Activated CD8-positive, alpha-beta memory T cell treated with anti-CD3 and anti-CD28 coated beads, Interleukin-2, amount 50 U/mL, for 1 hour (primary cell): ENCODE data around the gene RNF19B.

Experiments
- DNase-seq: peaks from one replicate; pipeline ENCODE4 v3.0.0-alpha.2; 2020; ENCODE audit errors: extremely low read depth

Gene RNF19B

DNA sequence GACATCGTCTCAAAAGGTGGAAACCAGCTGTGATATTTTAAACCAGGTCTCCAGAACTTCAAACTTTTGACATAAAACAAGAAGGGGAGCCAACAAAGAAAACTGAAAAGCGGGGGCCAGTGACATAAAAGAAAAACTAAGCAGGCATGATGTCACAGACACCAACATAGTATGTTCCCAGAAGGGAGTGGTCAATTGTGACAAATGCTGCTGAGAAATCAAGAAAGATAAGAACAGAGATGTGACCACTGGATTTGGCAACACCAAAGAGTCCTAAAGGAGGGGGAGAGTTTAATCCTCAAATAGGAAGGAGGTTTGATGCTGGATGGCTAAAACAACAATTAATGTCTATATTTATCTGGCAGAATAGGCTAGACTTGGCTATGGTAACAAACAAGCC, 2.3 kb upstream of the RNF19B start:
- no peak for DNase-seq

DNA sequence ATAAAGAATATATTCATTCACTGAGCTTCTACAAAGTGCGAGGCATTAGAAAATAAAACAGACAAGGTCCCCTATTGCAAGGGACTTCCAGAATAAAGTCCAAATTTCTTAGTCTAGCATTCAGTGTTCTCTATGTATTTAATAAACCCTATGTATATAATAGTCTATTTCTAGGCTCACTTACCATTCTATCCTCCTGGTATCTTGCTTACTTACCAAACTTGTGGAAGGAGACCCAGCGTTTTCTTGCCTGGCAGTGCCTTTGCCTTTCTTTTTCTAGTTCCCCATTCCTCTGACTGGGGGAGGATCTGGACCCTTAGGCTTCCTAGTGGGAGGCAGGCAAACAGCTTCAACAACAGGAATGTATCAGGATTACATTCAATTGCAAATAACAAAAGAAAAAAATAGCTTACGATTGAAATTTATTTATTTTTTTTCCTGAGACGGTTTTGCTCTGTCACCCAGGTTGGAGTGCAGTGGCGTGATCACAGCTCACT, 690 bp upstream of the RNF19B start:
- DNase-seq, result no peak

DNA sequence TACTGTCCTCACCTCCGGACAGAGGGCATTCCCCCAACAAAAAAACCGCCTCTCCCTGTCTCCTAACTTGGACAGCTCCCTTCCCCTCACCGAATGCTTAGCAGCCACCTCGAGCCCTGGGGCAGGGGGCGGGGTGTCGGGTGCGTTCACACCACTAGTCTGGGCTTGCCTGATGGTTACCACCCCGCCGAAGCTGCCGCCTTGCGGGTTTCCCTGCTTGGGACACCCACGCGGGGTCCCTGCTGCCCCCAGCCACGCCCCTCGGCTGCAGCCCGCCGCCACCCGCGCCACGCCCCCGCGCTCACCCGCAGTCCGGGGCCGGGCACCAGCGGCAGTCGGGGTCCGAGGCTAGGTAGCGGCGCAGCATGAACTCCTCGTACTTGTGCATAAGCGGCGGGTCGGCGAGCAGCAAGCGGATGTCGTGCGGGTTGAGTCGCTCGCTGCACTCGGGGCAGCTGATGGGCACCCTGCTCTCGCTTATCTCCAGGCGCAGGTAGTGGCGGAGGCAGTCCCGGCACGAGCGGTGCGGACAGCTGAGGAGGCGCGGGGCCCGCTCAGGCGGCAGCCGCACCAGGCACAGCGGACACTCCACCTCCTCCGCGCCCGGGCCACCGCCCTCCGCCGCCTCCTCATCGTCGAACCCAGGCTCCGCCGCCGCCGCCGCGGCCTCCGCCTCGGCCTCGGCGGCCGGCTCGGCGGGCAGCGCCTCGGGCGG, 706 bp downstream of the RNF19B start:
- DNase-seq, result no peak

DNA sequence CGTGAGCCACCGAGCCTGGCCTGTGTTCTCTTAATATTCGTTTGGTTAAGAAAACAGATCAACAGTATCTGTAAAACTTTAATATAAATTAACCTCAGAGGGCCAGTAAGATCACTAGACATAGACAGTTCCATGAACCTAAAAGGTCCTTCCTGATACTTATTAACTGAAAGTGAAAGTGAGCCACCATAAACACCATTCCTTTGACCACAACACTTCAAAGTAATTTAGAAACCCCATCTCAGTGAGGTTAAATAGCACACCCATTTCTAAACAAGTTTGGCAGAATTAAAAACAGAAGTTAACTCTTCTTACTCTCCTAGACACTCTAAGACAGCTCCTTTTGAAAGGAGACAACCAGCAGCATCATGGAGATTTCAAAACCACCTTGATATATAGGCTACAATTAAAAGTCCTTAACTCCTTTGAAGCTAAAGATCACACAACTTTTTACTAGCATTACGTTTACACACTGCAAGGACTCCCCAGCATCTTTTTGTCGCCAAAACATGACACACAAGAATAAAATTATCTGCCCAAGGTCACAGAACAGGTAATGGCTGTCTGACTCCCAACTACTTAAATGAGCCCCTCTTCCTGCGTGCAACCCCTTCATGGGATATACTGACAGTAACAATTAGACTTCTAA, 2.2 kb downstream of the RNF19B start:
- no peak for DNase-seq

DNA sequence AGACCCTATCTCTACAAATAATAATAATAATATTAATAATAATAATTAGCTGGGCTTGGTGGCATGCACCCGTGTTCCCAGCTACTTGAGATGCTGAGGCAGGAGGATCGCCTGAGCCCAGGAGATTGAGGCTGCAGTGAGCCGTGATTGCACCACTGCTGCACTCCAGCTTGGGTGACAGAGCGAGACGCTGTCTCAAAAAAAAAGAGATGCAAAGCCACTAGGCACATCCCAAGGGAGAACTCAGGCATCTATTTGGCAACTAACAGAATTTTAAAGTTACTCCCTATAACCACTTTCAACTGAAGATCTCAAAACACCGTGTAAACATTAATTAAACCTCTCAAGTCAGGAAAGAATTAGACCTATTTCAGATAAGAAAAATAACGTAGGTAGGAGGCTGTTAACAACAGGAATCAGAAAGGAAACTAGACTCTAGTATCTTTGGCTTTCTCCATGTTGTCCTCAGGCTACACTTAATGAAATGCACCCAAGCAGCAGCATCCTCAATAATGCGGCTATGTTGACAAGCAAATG, 3.7 kb downstream of the RNF19B start:
- DNase-seq, result no peak

DNA sequence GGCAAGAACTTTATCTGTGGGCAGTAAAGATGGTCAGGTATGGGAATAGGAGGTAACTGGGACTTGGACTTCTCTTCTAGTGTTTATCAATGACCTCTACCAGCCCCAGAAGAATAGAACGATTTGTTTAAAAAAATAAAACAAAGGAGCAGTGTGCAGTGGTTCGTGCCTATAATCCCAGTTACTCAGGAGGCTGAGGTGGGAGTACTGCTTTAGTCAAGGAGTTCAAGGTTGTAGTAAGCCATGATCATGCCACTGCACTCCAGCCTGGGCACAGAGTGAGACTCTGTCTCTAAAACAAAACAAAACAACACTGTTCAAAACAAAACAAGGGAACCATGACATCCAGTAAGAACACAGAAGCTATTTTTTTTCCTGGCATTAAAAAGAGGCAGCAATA, 4.3 kb downstream of the RNF19B start:
- no peak for DNase-seq

DNA sequence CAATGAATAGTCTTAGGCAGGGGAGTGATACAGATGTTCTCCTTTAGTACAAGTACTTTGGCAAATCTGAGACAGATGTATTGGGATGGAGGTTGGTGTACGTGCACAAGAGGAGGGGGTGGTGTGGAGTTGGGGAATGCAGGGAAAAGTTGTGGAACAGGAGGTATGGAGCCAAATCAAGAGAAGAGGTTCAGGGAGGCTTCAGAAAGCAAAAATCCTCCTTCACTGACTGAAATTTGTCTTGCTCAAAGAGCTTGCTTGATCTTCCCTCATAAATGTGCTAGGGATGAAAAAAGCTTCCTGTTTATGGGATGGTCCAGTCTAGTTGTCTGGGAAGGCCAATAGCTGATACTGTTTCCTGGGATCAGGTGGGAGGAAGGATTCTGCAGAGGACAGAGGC, 5.8 kb downstream of the RNF19B start:
- no peak for DNase-seq

DNA sequence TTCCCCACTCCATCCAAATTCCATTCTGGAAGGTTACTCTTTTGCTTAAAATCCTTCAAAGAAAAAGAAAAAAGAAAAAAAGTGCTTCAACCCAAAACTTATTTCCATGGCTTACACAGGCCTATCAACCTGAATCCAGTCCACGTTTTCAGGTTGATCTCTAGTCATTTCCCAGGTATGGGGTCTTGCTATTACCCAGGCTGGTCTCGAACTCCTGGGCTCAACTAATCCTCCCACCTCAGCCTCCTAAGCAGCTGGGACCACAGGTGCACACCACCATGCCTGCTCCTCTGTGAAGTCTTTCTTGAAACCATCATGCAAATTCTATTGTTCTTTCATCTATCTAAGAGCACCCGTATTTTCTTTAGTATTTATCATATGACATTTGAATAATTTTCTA, 7.6 kb downstream of the RNF19B start:
- DNase-seq, result no peak

DNA sequence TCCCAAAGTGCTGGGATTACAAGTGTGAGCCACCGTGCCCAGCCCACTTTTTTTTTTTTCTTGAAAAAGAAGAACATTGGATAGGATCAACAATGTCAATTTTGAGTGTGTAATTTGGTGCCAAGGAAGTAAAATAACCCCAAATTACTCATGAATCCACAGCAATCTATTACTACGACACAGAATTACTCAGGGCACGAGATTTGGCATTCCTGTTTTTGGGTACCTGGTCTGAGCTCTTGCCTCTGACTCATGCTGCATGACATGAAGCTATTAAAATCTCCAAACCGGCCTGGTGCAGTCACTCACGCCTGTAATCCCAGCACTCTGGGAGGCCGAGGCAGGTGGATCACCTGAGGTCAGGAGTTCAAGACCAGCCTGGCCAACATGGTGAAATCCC, 10.4 kb downstream of the RNF19B start:
- DNase-seq, result no peak

DNA sequence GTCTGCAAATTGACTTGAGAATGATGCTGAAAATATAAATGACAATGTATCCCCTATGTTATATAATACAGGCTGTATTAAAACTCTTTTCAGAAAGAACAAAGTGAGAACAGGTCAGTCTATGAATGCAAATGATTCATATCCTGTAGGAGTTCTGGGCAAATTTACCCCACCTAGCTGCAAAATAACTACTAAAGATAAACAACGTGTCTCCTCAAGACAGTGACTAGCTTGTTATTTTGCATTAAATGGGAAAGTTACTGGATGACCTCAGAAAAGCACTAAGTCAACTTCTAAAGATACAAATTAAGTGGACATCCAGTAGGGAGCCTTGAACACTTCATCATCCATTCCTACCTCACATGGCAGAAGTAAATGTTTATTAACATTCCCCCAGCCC, 11.1 kb downstream of the RNF19B start:
- no peak for DNase-seq

DNA sequence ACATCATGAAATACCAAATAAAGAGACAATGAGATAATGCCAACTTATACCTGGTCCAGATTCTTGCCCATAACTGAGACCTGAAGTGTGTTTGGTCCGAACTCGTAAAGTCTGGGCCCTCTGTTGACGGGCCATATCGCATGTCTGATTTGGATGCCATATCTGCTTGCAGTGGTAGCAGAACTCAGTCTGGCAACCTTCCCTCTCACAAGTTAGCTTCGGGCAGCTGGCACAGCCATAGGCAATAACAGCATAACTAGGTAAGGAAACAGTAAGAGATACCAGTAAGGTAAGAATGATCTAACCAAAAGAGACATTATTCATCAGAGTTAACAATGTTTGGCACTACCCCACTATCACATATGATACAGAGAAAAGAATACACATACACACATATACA, 15.1 kb downstream of the RNF19B start:
- no peak for DNase-seq

DNA sequence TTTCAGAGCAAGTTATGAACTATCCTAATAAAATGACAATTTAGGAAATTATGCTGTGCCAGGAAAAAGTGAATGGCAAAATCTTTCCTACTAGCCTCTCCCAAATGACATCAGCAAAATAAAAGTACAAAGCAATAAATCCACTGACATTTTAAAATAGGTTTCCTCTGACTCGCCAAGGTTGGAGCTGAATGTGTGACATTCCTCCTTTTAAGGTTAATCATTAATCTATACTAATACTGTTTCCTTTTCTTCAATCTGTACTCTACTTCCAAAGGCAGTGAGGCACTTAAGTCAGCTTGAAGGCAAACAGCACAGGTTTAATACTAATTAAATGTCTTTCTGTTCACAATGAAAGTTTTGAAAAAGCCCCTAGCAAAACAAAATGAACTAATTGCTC, 15.7 kb downstream of the RNF19B start:
- no peak for DNase-seq

DNA sequence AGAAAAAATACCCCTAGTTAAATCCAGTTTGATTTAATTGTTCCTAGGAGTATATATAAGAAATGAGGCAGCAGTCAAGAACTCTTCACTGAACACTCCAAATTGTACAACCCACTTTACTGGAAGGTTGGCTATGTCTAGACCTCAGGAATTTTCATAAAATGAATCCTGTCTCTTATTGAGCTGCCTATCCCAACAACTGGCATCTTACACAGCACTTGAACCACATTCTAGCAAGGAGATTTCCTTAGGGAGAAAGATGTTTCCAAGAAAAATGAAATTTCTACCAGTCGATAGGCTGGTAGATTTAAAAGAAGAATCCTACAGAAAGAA, 16.3 kb downstream of the RNF19B start:
- no peak for DNase-seq

DNA sequence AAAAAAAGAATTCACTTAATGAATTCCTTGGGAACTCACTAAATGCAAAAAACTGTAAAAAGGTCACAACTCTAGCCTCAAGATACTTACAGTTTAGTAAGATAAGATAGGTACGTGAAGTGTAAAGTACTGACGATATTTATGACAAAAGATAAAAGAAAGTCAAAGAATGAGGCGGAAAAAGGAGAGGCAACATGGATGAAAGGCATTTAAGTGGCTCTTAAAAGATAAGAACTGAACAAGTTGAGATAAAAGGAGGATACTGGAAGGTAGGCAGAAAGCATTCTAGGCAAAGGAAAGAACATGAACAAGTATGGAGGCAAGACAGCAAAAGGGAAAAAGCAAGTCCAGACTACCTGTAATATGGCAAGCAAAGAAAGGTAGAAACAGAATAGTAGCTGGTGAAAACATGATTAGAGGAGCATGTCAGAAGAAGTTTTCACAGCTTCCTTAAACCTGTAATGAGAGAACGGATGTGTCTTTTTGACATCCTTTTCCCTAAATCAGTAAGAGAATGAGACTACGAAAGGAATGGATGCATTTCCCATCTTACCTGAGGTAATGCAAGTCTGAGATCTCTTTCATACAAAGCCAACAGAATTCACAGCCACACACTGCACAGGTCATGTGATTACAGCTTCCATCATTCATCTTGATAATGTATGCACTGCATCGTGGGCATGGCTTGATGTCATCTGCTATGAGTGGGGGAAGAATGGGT, 16.8 kb downstream of the RNF19B start:
- DNase-seq, result no peak

DNA sequence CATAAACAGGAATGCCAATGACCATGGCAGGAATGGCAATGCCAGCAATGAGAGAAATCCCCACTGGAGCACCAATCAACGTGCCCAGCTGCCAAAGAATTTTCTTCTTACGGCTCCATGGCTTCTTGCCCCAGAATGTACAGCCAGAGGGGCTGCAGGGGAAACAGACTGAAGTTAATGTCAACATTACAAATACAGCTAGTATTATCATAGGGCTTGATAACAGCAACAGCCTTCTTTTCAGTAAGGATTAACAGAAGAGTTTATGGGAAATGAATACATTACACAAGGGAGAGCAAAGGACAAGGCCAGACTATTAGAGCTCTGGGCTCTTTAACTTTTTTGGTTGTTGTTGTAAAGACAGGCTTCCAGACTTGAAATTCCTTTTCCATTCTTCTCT, 18.2 kb downstream of the RNF19B start:
- DNase-seq, result no peak

DNA sequence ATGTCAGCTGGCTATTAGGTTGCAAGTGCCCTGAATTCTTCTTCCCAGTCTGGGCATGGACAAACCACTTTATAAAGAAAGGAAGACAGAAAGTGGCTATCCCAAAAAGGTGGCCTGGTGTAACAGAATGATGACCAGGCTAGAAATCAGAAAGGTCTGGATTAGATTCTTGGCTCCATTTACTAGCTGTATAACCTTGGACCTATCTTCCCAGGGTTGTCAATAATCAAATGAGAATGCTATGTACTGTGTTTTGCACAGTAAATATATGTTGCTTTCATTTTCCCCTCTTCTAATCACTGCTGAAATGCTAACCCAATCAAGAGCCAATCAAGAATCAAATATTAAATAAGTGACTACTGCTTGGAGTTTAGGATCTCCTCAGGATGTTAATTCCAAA, 20.4 kb downstream of the RNF19B start:
- DNase-seq, result no peak

DNA sequence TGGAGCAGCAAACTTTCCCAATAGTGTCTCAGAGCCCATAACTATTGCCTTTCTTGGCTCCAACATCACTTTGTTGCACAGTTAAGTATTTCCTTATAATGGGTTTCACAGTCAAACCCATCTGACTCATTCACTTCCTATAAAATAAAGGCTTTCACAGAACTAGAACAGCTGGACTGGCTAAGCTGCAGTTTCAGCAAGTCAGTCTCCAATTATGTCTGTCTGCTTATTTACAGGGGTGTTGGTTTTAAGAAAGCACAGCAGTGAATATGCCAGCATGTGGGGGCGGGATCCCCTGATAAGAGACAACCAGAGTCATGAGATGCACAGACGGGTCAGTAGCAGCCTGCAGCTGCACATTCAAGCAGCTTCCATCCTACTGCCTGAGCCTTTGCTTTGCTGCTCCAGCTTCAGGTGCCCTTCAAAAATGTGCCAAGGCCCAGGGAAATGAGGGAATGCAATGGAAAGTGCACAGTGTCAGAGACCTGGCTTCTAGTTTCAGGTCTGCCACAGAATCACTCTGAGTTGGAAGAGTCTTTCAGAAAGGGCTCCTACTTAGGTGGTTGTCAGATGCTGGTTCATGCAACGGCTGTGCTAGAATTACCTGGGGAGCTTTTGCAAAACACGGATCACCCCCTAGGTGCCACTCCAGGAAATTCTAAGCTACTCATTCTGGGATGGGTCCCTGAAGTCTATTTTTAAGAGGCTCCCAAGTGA, 24.8 kb downstream of the RNF19B start:
- DNase-seq, result no peak

DNA sequence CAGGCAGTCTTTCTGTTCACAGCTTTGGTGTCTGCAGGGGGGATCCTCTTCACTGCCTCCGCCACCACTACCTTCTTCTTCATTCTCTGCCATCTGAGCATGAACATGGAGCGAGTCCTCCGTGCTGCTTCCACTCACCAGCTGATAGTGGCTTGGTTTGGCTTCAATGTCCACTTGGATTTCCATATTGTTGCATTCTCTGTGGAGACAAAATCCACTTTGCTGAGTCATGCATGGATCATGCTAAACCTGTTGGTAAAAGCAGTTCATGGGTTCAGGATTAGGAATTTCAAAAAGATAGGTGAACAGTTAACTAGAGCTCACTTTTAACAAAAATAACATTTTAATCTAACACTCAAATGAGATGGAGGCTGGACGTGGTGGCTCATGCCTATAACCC, 27.5 kb downstream of the RNF19B start:
- no peak for DNase-seq

DNA sequence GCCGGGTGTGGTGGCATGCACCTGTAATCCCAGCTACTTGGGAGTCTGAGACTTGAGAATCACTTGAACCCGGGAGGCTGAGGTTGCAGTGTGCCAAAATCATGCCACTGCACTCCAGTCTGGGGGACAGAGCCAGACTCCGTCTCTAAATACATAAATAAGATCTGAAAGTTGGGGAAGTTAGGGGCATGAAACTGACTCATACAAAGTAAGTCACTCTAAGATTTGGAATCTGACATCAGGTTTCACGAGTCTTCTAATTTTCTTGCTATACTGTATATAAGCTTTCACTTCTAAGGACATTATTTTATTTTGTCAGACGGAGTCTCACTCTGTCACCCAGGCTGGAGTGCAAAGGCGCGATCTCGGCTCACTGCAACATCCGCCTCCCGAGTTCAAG, 30.1 kb downstream of the RNF19B start:
- DNase-seq, result no peak

DNA sequence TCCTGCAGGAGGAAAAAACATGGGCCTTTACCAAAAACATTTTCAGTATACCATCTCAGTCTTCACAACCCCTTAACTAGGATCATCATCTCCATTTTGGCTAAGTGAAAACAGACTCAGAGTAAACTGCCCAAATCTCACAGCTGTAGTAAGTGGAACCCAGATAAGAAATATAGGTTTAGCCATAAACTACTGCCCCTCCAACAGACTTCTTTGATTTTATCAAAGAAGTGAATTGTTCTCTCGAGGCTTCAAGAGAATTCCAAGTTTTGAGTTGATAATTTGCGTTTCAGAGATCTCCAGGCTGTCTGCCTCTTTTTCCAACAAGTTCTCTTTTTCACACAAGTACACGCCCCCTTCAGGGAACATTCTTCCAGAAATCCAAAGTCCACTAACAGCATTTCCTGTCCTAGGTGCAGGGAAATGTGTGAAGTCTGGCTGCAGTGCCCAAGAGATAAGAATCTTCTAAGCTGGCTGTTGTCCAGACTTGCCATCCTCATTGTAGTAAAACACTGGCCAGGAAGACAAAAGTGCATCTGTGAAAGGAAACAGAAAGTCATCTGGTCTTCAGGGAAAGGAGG, 30.8 kb downstream of the RNF19B start:
- DNase-seq, result no peak

DNA sequence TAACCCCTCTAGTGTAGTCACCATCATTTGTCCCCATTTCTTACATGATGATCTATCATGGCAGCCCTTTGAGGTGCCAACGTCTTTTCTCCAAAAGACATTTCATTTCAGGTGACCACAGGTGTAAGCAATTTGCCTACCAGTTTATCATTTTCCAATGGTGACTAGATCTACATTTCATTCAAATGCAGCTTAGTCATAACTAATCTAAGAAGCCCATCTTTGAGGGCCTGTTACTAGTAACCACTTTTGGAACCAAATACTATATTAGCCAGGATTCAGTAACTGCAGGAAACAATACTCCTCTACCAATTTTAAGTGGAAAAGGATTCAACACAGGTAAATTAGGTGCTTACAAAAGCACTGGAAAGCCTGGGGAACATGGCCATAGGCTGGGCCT, 32.8 kb downstream of the RNF19B start:
- no peak for DNase-seq

DNA sequence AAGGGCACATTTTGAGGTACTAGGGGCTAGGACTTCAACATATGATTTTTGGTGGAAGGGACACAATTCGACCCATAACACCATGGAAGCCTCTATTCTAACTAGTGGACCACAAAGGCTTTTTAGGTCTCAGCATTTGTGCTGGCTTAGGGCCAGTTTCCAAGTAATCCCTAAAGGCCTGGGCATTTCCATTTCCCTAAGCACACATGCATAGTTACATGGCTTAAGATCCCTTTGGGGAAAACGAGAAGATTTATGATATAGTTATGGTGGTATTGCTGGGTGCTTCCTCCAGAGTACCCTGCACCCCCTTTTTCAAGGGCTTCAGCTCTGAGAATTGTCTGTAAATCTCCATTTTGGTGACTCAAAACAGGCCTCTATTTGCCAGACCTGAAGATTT, 35.2 kb downstream of the RNF19B start:
- DNase-seq, result no peak
